ENCODE results near the gene CGREF1. TPM values are rescaled to one million over a fixed set of nuclear protein-coding genes. Genes with fewer than 3 reads are reported as not detected.
"Not testable (repeated sequence)": the region's sequence is repeated elsewhere in the genome, so short reads cannot be mapped to it uniquely, and the experiment has no call there.

Gene CGREF1
- total RNA-seq, 2 donors from 2014 or later: 1.3 to 3.1 TPM

- Histone ChIP-seq H3K4me3 (peak within 1 kb of the TSS; percentile 44), H3K36me3 (no peaks in the 10 kb centered on the region), H3K4me1 (peaks cover 14% of the 10 kb centered on the region), H3K9ac (ENCODE audit: low read depth in 2 of 2, low read length in 2 of 2) (peak within 1 kb of the TSS; percentile 28 to 55), H3K27me3 (no peaks in the 10 kb centered on the region), H3K9me3 (no peaks in the 10 kb centered on the region), H3K27ac (peak within 1 kb of the TSS; percentile 95)
- intact Hi-C loops (cut with DNase I): no loop called here
- peak; percentile 68 for DNase-seq
- no peak for TF ChIP-seq CTCF (IDR thresholded peaks at IDR 0.05)
Measured at GRCh38 chr2:27078267-27079194, 40.4 kb downstream of the CGREF1 start, which contains the start of gene EMILIN1. TSS of gene EMILIN1 (plus strand) at chr2:27078615. CDS start at chr2:27079066, 451 bp downstream.

- Histone ChIP-seq H3K4me1 (peaks cover 16% of the 10 kb centered on the region), H3K27me3 (no peaks in the 10 kb centered on the region), H3K9me3 (no peaks in the 10 kb centered on the region), H3K4me3 (no peak overlapping the region), H3K9ac (ENCODE audit: low read depth in 2 of 2, low read length in 2 of 2) (no peak overlapping the region), H3K27ac (peak overlapping the region; percentile 95), H3K36me3 (no peaks in the 10 kb centered on the region)
- intact Hi-C loops (cut with DNase I): no loop called here
- DNase-seq: no peak
- no peak for TF ChIP-seq CTCF (IDR thresholded peaks at IDR 0.05)
Measured at GRCh38 chr2:27077231-27077630, 41.7 kb downstream of the CGREF1 start.

- Histone ChIP-seq H3K4me1 (peaks cover 11% of the 10 kb centered on the region), H3K27me3 (no peaks in the 10 kb centered on the region), H3K9ac (ENCODE audit: low read depth in 2 of 2, low read length in 2 of 2) (no peak overlapping the region)
Measured at GRCh38 chr2:27076323-27076722, 42.6 kb downstream of the CGREF1 start.

GRCh38 chr2:27075566-27075871 lies 43.4 kb downstream of the CGREF1 start:
- peaks cover 13% of the 10 kb centered on the region for H3K4me1 ChIP-seq
- intact Hi-C loops (cut with DNase I): not testable (repeated sequence)

More at GRCh38 chr2:27076323-27076722, 42.6 kb downstream of the CGREF1 start:
- intact Hi-C loops (cut with DNase I): no loop called here
- Histone ChIP-seq H3K9me3 (no peaks in the 10 kb centered on the region), H3K4me3 (no peak overlapping the region), H3K27ac (peak overlapping the region; percentile 95), H3K36me3 (no peaks in the 10 kb centered on the region)
- DNase-seq: no peak
- TF ChIP-seq CTCF (IDR thresholded peaks at IDR 0.05): no peak

GRCh38 chr2:27074738-27075565 lies 44.0 kb downstream of the CGREF1 start:
- peak overlapping the region in 1 of 2 donors; percentile 18 for H3K9ac ChIP-seq (ENCODE audit: low read depth in 2 of 2, low read length in 2 of 2)
- no peak for TF ChIP-seq CTCF (IDR thresholded peaks at IDR 0.05)
- H3K27ac ChIP-seq: peak overlapping the region; percentile 95
- H3K27me3 ChIP-seq: no peaks in the 10 kb centered on the region
- DNase-seq: no peak
- intact Hi-C loops (cut with DNase I): no loop called here
- H3K36me3 ChIP-seq: no peaks in the 10 kb centered on the region
- H3K4me1 ChIP-seq: peaks cover 18% of the 10 kb centered on the region
- H3K4me3 ChIP-seq: no peak overlapping the region
- H3K9me3 ChIP-seq: no peaks in the 10 kb centered on the region

More at GRCh38 chr2:27075566-27075871, 43.4 kb downstream of the CGREF1 start:
- not testable (repeated sequence) for H3K9ac ChIP-seq (ENCODE audit: low read depth in 2 of 2, low read length in 2 of 2); H3K9me3 ChIP-seq; DNase-seq; H3K36me3 ChIP-seq; H3K4me3 ChIP-seq; H3K27me3 ChIP-seq
- H3K27ac ChIP-seq: peak overlapping the region; percentile 95

Data from colonic mucosa (tissue), 4 donors.